Endothelial cell of umbilical vein (primary cell): ENCODE data around the gene ZBTB7C.

ENCODE experiments used
- CTCF ChIP-seq, 2 donors: IDR thresholded peaks; 1 replicate in 1 of 2; 2 replicates in 1 of 2; pipeline ENCODE4 v1.5.1; 2011; ENCODE audit warnings: low read length in 2 of 2, mild to moderate bottlenecking in 2 of 2, moderate library complexity in 2 of 2, control low read depth in 1 of 2, inconsistent platforms in 1 of 2, low read depth in 1 of 2; ENCODE audit not compliant: insufficient read depth in 1 of 2; ENCODE audit errors: extremely low read depth in 1 of 2
- GATA2 ChIP-seq: IDR thresholded peaks from 2 replicates; pipeline ENCODE4 v1.7.0; 2011; ENCODE audit warnings: low read depth, mild to moderate bottlenecking, moderate library complexity, mixed read lengths, low read length; ENCODE audit not compliant: insufficient read length, insufficient read depth
- MAX ChIP-seq: IDR thresholded peaks from 2 replicates; pipeline ENCODE4 v1.6.1; 2011; ENCODE audit not compliant: insufficient read depth, insufficient read length
- MYC ChIP-seq: IDR thresholded peaks from one replicate; pipeline ENCODE4 v1.6.1; 2011; ENCODE audit warnings: mild to moderate bottlenecking, low read depth, low read length
- POLR2A ChIP-seq: IDR thresholded peaks from 2 replicates; pipeline ENCODE4 v1.6.1; 2012; ENCODE audit warnings: low read depth, mild to moderate bottlenecking, control low read depth, low read length

GRCh38 chr18:48436907-48437306 lies 27.7 kb upstream of the ZBTB7C start:
- TF ChIP-seq CTCF (IDR thresholded peaks at IDR 0.05; ENCODE audit: extremely low read depth in 1 of 2, insufficient read depth in 1 of 2, low read depth in 1 of 2, low read length in 2 of 2): no peak
- no peak for TF ChIP-seq POLR2A
- TF ChIP-seq MAX: no peak
- no peak for TF ChIP-seq MYC
- no peak for TF ChIP-seq GATA2
